Endothelial cell (in vitro differentiated cells): Measurements from ENCODE around the gene ROMO1. TPM values are rescaled to one million over a fixed set of nuclear protein-coding genes. Genes with fewer than 3 reads are reported as not detected.

Experiments
- DNase-seq: peaks from one replicate; pipeline ENCODE4 v3.0.0; 2021; ENCODE audit warnings: low spot score
- H3K27ac Mint-ChIP-seq: one replicate; pipeline ENCODE4 v1.8.0; 2021; ENCODE audit warnings: mixed read lengths, inconsistent platforms; ENCODE audit not compliant: unreplicated experiment
- H3K27me3 Mint-ChIP-seq: one replicate; pipeline ENCODE4 v1.8.0; 2021; ENCODE audit warnings: mild to moderate bottlenecking, moderate library complexity, mixed read lengths, inconsistent platforms; ENCODE audit not compliant: unreplicated experiment
- H3K36me3 Mint-ChIP-seq: one replicate; pipeline ENCODE4 v1.8.0; 2021; ENCODE audit warnings: mild to moderate bottlenecking, low read depth, mixed read lengths, inconsistent platforms; ENCODE audit not compliant: unreplicated experiment
- H3K4me1 Mint-ChIP-seq: one replicate; pipeline ENCODE4 v1.8.0; 2021; ENCODE audit warnings: mild to moderate bottlenecking, mixed read lengths, inconsistent platforms; ENCODE audit not compliant: unreplicated experiment
- H3K4me3 Mint-ChIP-seq: one replicate; pipeline ENCODE4 v1.8.0; 2021; ENCODE audit warnings: mild to moderate bottlenecking, mixed read lengths, inconsistent platforms; ENCODE audit not compliant: unreplicated experiment
- H3K9me3 Mint-ChIP-seq: one replicate; pipeline ENCODE4 v1.8.0; 2021; ENCODE audit warnings: mixed read lengths, inconsistent platforms; ENCODE audit not compliant: unreplicated experiment
- total RNA-seq: library from RNA; stranded (reverse); fragmentation: NEBNext Ultra II Directional; extraction: Animal tissue kit (Norgen Biotek cat#: 25700); gene quantifications from one replicate; pipeline ENCODE4 v1.2.1, GENCODE V29; 2021; ENCODE audit not compliant: unreplicated experiment
- TF ChIP-seq, protein P1 (sequence below): fragments of 200-600 bp; sonication (generic); IDR thresholded peaks from one replicate; pipeline ENCODE4 v1.5.0; 2021; ENCODE audit warnings: antibody characterized with exemption; ENCODE audit not compliant: unreplicated experiment

Gene ROMO1
- total RNA-seq, 1 donor from 2014 or later: 159 TPM

DNA sequence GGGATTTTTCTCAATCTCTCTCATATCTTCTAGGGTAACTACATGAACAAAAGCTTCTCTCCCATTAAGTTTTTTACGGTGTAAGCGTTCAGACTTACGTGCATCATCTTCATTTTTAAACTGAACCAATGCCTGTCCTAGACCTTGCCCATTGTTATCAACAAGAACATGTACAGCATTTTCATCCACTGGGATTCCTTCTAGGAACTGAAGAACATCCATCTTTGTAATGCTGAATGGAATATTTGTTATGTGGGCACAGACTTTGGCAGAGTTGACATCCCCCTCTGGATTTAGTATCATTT is 45.8 kb upstream of the ROMO1 start:
- Mint-ChIP-seq H3K4me1 (no peaks in the 10 kb centered on the region), H3K36me3 (peaks cover 3% of the 10 kb centered on the region), H3K4me3 (no peak overlapping the region), H3K27ac (no peak overlapping the region), H3K27me3 (no peaks in the 10 kb centered on the region), H3K9me3 (no peaks in the 10 kb centered on the region)
- no peak for DNase-seq
- TF ChIP-seq, protein P1, sequence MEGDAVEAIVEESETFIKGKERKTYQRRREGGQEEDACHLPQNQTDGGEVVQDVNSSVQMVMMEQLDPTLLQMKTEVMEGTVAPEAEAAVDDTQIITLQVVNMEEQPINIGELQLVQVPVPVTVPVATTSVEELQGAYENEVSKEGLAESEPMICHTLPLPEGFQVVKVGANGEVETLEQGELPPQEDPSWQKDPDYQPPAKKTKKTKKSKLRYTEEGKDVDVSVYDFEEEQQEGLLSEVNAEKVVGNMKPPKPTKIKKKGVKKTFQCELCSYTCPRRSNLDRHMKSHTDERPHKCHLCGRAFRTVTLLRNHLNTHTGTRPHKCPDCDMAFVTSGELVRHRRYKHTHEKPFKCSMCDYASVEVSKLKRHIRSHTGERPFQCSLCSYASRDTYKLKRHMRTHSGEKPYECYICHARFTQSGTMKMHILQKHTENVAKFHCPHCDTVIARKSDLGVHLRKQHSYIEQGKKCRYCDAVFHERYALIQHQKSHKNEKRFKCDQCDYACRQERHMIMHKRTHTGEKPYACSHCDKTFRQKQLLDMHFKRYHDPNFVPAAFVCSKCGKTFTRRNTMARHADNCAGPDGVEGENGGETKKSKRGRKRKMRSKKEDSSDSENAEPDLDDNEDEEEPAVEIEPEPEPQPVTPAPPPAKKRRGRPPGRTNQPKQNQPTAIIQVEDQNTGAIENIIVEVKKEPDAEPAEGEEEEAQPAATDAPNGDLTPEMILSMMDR: no peak

GRCh38 chr20:35653893-35654292 is 45.3 kb upstream of the ROMO1 start:
- Mint-ChIP-seq H3K4me3 (no peak overlapping the region), H3K4me1 (no peaks in the 10 kb centered on the region), H3K9me3 (no peaks in the 10 kb centered on the region), H3K36me3 (peaks cover 3% of the 10 kb centered on the region), H3K27ac (no peak overlapping the region), H3K27me3 (no peaks in the 10 kb centered on the region)
- no peak for DNase-seq
- TF ChIP-seq, protein P1: no peak

GRCh38 chr20:35654415-35654814 is 44.8 kb upstream of the ROMO1 start:
- no peak for DNase-seq
- no peaks in the 10 kb centered on the region for H3K4me1 Mint-ChIP-seq
- TF ChIP-seq, protein P1: no peak
- no peak overlapping the region for H3K4me3 Mint-ChIP-seq
- no peaks in the 10 kb centered on the region for H3K27me3 Mint-ChIP-seq
- H3K27ac Mint-ChIP-seq: no peak overlapping the region
- H3K9me3 Mint-ChIP-seq: no peaks in the 10 kb centered on the region
- H3K36me3 Mint-ChIP-seq: peaks cover 3% of the 10 kb centered on the region

GRCh38 chr20:35657271-35657670 is 41.9 kb upstream of the ROMO1 start:
- H3K4me3 Mint-ChIP-seq: no peak overlapping the region
- H3K27me3 Mint-ChIP-seq: no peaks in the 10 kb centered on the region
- no peaks in the 10 kb centered on the region for H3K36me3 Mint-ChIP-seq
- DNase-seq: no peak
- H3K9me3 Mint-ChIP-seq: no peaks in the 10 kb centered on the region
- H3K27ac Mint-ChIP-seq: peak overlapping the region; percentile 37
- peaks cover 18% of the 10 kb centered on the region for H3K4me1 Mint-ChIP-seq
- TF ChIP-seq, protein P1: no peak

DNA sequence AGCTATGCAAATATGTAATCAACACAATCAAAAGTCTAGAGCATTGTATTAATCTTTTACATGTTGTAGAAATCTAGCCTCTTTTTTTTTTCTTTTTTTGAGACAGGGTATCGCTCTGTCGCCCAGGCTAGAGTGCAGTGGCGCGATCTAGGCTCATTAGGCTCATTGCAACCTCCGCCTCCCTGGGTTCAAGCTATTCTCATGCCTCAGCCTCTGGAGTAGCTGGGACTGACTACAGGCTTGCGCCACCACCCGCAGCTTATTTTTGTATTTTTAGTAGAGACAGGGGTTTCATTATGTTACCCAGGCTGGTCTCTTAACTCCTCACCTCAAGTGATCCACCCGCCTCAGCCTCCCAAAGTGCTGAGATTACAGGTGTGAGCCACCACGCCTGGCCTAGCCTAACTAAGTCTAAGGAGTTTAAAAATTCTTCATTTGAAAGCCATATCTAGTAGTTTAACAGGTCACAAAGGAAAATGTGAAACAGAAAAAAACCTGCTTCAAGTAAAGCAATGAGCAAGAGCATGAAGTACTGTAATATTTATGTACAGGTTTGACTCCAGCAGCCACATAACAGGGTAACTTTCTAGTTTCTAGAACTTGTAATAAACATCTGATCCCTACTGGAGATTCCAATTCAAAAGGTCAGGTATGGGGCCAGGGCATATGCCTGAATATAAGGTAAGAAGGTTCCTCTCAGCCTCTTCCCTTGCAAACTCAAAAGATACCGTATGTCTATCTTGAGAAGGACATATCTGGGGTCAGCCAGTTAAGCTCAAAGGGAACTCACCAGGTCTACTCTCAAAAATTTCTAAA is 38.9 kb upstream of the ROMO1 start:
- Mint-ChIP-seq H3K9me3 (no peaks in the 10 kb centered on the region), H3K27ac (peak overlapping the region; percentile 64), H3K27me3 (no peaks in the 10 kb centered on the region), H3K4me3 (no peak overlapping the region), H3K4me1 (peaks cover 37% of the 10 kb centered on the region), H3K36me3 (no peaks in the 10 kb centered on the region)
- TF ChIP-seq, protein P1: no peak
- DNase-seq: no peak
